Activated CD8-positive, alpha-beta memory T cell treated with anti-CD3 and anti-CD28 coated beads, Interleukin-2, amount 50 U/mL, for 24 hours (primary cell): Measurements from ENCODE around the gene ZFHX3.

Experiments used
- DNase-seq: peaks from one replicate; pipeline ENCODE4 v3.0.0-alpha.2; 2020; ENCODE audit errors: extremely low read depth

Gene ZFHX3

GRCh38 chr16:73069581-73070262 is 21.8 kb upstream of the ZFHX3 start:
- no peak for DNase-seq

- no peak for DNase-seq
These were observed 20.8 kb upstream of the ZFHX3 start for GRCh38 chr16:73068541-73069401.

- DNase-seq: no peak
These were observed 20.0 kb upstream of the ZFHX3 start for GRCh38 chr16:73067671-73068540.

GRCh38 chr16:73066927-73067670 is 19.2 kb upstream of the ZFHX3 start:
- DNase-seq: no peak

GRCh38 chr16:73066331-73066926 is 18.5 kb upstream of the ZFHX3 start:
- DNase-seq: no peak

GRCh38 chr16:73065632-73066330 is 17.9 kb upstream of the ZFHX3 start:
- DNase-seq: no peak

GRCh38 chr16:73064994-73065545 is 17.1 kb upstream of the ZFHX3 start:
- DNase-seq: no peak

GRCh38 chr16:73064212-73064993 is 16.5 kb upstream of the ZFHX3 start:
- DNase-seq: no peak

GRCh38 chr16:73063854-73064211 is 15.9 kb upstream of the ZFHX3 start:
- no peak for DNase-seq

GRCh38 chr16:73062743-73063733 is 15.1 kb upstream of the ZFHX3 start:
- no peak for DNase-seq

GRCh38 chr16:73062001-73062616 is 14.2 kb upstream of the ZFHX3 start:
- DNase-seq: no peak

- DNase-seq: no peak
These were observed 13.1 kb upstream of the ZFHX3 start for GRCh38 chr16:73060892-73061490.

- no peak for DNase-seq
These were observed 12.1 kb upstream of the ZFHX3 start for GRCh38 chr16:73059779-73060615.

GRCh38 chr16:73058616-73059409 is 10.9 kb upstream of the ZFHX3 start:
- no peak for DNase-seq

GRCh38 chr16:73058221-73058615 is 10.3 kb upstream of the ZFHX3 start:
- no peak for DNase-seq
